GM13976 (cell line): Measurements from ENCODE around the gene MYOF.

Experiments
- DNase-seq: peaks from one replicate; pipeline ENCODE4 v3.0.0; 2012; ENCODE audit warnings: low spot score
- in situ Hi-C: fragments of 300-500 bp; cut with MboI; formaldehyde crosslinking; loops from one replicate; pipeline ENCODE4 v1.12.0; 2022; ENCODE audit warnings: low sequenced_read_pairs, mixed read lengths, inconsistent platforms; ENCODE audit not compliant: unreplicated experiment
- TF ChIP-seq, protein P1 (sequence below): IDR thresholded peaks from 2 replicates; pipeline ENCODE4 v1.5.1; 2012; ENCODE audit warnings: borderline replicate concordance, mild to moderate bottlenecking; ENCODE audit not compliant: insufficient read depth; ENCODE audit errors: extremely low read depth, missing control alignments, control extremely low read depth

MYOF gene

DNA sequence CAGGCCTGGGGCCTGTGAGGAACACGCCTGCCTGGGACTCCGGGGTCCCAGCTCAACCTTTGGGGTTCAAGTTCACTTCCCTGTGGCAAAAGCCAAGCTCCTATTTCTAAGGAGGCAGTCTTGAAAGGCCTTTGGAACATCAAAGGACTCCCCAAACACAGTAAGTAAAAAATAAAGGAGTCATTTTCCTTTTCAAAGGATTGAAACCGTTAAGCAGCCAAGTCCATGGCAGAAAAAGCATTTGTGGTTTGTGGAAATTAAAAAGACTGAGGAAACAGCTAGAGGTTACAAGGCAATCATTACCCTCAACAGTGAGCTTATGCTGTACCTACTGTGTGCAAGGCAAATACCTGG, 200.8 kb downstream of the MYOF start:
- in situ Hi-C loops, result no loop called here
- DNase-seq, result no peak
- TF ChIP-seq, protein P1, sequence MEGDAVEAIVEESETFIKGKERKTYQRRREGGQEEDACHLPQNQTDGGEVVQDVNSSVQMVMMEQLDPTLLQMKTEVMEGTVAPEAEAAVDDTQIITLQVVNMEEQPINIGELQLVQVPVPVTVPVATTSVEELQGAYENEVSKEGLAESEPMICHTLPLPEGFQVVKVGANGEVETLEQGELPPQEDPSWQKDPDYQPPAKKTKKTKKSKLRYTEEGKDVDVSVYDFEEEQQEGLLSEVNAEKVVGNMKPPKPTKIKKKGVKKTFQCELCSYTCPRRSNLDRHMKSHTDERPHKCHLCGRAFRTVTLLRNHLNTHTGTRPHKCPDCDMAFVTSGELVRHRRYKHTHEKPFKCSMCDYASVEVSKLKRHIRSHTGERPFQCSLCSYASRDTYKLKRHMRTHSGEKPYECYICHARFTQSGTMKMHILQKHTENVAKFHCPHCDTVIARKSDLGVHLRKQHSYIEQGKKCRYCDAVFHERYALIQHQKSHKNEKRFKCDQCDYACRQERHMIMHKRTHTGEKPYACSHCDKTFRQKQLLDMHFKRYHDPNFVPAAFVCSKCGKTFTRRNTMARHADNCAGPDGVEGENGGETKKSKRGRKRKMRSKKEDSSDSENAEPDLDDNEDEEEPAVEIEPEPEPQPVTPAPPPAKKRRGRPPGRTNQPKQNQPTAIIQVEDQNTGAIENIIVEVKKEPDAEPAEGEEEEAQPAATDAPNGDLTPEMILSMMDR, result no peak

DNA sequence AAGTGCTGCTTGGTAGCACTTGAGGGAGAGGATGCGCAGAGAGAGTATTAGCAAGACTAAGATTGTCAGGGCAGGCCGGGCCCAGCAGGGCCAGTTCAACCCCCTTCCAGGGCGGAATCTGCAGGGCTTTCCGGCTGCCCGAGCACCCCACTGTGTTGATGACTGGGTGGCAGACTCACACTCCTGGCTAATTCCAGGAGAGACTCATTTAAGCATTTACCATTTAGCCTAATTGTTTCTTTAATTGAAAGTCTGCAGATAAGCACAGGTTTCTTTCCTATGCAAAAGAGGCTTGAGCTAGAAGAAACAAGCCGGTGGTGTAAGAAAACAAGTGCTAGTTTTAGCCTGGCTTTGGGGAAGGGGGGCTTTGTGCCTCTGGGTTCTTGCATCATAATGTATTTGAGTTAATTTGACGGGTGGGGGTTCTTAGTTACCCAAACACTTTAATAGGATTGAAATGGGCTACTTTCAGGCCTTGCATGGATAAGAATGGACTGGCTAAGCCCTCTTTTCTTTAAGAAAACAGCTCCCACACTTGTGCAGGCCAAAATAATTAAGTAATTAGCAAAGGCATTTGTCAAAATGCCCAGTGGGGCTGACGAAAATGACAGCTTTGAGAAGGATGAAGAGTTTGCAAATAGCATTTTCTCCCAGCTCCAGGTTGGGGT, 201.3 kb downstream of the MYOF start:
- in situ Hi-C loops, result no loop called here
- TF ChIP-seq, protein P1, result no peak
- no peak for DNase-seq

DNA sequence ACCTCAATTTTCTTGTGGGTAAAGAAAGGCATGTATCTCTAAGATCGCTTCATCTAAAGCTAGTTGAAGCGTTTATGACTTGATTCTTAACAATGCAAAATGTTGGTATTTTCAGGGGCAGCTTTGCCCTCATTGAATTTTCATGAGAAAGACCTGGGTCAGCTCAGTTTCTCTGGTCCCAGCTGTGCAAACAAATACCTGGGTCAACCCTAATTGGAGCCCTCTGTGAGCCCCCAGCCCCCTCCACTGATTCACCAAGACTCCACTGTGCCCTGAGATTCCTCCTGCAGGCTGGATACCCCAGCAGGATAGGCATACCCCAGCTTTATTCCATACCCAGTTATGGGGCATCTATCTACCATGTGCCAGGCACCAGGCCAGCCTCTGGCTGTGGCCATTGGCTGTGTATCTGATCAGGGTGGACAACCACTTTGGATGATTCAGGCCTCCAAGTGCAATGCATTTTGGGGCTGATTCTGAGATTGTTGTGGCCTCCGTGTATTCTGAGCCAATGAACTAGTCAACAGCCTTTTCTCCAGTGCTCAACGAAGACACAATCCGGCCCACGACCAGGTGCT, 201.9 kb downstream of the MYOF start:
- TF ChIP-seq, protein P1, result no peak
- DNase-seq, result no peak
- in situ Hi-C loops, result no loop called here

DNA sequence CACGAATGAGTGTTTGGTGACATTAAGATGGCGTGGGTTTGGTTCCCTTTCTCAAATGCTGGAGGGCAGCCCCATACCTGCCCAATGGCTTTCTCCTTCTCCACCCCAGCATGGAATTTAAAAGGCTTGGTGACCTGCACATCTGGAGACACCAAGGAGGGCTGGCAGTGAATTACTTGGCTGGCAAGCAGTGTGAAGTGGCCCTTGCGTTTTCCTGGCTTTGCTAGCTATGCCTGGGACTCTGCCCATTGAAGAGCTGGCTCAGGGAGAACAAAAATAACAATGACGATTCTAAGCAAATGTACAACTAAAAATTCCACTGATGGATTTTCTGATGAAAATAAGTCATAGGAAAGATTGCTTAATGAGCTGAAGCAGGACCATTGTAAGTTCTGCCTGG, 204.8 kb downstream of the MYOF start:
- in situ Hi-C loops, result no loop called here
- DNase-seq, result no peak

DNA sequence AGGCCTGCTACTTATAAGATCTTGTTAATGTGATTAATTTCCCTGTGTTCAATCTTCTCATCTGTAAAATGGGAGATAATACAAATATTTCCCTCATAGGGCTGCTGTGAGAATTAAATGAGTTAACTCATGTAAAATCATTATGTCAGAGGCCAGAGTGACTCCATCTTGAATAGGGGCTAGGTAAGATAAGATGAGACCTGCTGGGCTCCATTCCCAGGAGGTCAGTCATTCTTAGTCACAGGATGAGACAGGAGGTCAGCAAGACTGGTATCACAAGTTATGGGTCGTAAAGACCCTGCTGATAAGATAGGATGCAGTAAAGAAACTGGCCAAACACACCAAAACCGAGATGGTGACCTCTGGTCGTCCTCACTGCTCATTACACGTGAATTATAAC, 207.7 kb downstream of the MYOF start:
- TF ChIP-seq, protein P1, result no peak
- in situ Hi-C loops, result no loop called here
- DNase-seq, result no peak

More for the DNA sequence above, 204.8 kb downstream of the MYOF start:
- TF ChIP-seq, protein P1, result no peak

DNA sequence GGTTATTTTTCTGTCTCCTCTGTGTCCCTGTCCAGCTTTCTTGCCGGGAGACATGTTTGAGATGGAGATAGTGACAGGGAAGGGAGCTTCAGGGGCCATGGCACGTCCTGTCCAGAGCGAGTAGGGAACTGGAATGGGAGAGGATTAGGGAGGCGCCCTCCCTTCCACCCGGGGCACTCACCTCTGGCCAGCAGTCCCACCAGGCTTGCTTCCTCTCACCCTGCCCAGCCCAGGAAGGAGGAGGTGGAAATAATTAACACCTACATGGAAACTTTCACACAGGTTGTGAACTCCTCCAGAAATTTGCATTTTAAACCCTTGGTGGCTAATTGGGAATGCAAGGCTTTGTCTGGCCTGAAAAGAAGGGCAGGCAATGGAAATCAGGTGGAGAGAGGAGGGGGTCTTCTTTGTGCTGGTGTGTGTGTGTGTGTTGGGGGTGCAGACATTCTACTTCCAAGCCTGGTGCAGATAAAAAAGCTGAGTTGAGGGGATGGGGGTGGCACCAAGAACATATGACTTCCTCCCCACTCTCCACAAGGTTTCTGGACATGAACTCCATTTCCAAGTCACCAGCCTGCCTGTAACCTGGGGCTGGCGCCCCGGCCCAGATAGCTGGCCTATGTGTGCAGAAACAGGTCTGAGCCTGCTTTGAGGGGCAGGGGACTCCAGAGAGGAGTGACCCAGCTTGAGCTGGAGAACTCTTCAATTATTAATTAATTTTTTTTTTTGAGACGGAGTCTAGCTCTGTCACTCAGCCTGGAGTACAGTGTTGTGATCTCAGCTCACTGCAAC, 209.1 kb downstream of the MYOF start:
- in situ Hi-C loops, result no loop called here
- DNase-seq, result no peak
- TF ChIP-seq, protein P1, result no peak
